ENCODE data around the gene ERBB4. TPM values are rescaled to one million over a fixed set of nuclear protein-coding genes. Genes with fewer than 3 reads are reported as not detected.

Gene ERBB4
- total RNA-seq, 1 donor from 2014 or later: 2.6 TPM

DNA sequence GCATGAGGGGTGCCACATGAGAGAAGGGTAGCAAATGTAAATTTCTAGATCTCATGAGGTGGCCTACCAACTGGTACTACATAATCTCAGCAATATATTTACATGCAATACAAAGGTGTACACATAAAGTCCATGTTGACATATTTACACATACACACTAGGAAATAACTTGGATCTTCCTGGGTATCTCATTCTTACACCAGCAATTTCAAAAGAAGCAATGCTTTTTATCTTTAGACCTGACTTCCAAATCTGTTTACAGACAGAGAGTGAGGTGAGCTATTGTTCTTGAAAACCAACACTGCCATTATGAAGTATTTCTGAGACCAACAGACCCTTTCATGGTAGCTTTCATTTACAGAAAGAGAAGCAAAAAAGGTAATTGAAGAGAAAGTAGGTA lies 184.2 kb downstream of the ERBB4 start:
- no peaks in the 10 kb centered on the region for H3K27me3 ChIP-seq (ENCODE audit: control insufficient read depth, insufficient read depth, low read length)
- H3K4me3 ChIP-seq (ENCODE audit: low read depth, low read length): no peak overlapping the region
- TF ChIP-seq, protein P1, sequence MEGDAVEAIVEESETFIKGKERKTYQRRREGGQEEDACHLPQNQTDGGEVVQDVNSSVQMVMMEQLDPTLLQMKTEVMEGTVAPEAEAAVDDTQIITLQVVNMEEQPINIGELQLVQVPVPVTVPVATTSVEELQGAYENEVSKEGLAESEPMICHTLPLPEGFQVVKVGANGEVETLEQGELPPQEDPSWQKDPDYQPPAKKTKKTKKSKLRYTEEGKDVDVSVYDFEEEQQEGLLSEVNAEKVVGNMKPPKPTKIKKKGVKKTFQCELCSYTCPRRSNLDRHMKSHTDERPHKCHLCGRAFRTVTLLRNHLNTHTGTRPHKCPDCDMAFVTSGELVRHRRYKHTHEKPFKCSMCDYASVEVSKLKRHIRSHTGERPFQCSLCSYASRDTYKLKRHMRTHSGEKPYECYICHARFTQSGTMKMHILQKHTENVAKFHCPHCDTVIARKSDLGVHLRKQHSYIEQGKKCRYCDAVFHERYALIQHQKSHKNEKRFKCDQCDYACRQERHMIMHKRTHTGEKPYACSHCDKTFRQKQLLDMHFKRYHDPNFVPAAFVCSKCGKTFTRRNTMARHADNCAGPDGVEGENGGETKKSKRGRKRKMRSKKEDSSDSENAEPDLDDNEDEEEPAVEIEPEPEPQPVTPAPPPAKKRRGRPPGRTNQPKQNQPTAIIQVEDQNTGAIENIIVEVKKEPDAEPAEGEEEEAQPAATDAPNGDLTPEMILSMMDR (IDR thresholded peaks at IDR 0.05; ENCODE audit: insufficient read depth, low read length, poor library complexity, severe bottlenecking): no peak
- DNase-seq (ENCODE audit: low read depth): no peak
- no peaks in the 10 kb centered on the region for H3K36me3 ChIP-seq (ENCODE audit: control insufficient read depth, insufficient read depth, low read length)

DNA sequence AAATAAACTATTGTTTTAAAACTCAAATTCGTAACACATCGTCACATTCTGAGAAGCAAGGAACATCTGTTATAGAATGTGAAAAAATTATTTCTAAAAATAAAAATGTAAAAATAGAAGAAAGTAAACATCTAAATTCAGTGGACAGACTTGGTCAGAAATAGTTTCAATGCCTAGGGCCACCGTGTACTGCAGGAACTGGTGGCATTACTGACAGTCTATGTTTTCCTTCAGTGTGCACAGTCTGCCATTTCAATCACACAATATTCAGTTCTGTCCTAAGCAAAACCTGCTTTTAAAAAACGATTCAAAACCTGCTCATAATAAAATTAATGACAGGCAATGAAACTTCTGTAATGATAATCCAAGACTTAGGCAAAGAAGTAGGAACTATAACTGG lies 190.1 kb downstream of the ERBB4 start:
- no peaks in the 10 kb centered on the region for H3K36me3 ChIP-seq (ENCODE audit: control insufficient read depth, insufficient read depth, low read length)
- no peak overlapping the region for H3K4me3 ChIP-seq (ENCODE audit: low read depth, low read length)
- H3K27me3 ChIP-seq (ENCODE audit: control insufficient read depth, insufficient read depth, low read length): no peaks in the 10 kb centered on the region
- no peak for DNase-seq (ENCODE audit: low read depth)
- TF ChIP-seq, protein P1 (IDR thresholded peaks at IDR 0.05; ENCODE audit: insufficient read depth, low read length, poor library complexity, severe bottlenecking): no peak

DNA sequence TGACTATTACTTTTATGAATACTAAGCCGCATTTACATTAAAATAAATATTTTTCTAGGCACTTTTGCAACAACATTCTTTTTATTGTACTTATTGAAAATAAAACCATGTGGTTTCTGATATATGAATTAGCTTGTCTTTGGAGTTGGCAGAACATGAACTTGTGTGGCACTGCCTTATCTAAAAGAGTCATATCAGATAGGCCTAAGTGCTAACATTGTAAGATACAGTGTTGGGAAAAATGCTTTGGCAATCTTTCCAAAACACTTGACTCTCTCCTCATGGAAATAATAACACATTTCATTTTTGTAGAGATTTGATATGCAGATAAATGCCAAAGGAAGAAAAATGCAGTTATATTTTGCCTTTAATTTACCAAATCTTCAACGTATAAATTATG lies 191.7 kb downstream of the ERBB4 start:
- no peak for DNase-seq (ENCODE audit: low read depth)
- no peak overlapping the region for H3K4me3 ChIP-seq (ENCODE audit: low read depth, low read length)
- H3K36me3 ChIP-seq (ENCODE audit: control insufficient read depth, insufficient read depth, low read length): no peaks in the 10 kb centered on the region
- no peaks in the 10 kb centered on the region for H3K27me3 ChIP-seq (ENCODE audit: control insufficient read depth, insufficient read depth, low read length)
- TF ChIP-seq, protein P1 (IDR thresholded peaks at IDR 0.05; ENCODE audit: insufficient read depth, low read length, poor library complexity, severe bottlenecking): no peak

DNA sequence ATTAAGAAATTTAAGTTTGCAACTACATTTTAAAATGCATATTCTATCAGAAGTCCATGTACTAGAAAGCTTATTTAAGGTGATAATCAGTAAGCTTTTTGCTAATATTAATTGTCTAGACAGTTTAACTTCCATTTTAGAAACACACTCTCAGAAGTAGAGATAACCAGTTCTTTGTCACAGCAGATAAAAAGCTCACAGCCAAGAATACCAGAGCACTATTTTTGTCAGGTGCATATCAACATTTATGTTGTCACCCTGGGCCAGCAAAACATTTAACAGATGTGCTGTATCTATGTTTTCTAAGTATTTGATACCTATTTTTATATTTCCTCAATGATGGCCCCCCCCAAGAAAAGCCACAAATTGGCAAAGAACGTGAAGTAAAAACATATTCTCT lies 192.6 kb downstream of the ERBB4 start:
- TF ChIP-seq, protein P1 (IDR thresholded peaks at IDR 0.05; ENCODE audit: insufficient read depth, low read length, poor library complexity, severe bottlenecking): no peak

DNA sequence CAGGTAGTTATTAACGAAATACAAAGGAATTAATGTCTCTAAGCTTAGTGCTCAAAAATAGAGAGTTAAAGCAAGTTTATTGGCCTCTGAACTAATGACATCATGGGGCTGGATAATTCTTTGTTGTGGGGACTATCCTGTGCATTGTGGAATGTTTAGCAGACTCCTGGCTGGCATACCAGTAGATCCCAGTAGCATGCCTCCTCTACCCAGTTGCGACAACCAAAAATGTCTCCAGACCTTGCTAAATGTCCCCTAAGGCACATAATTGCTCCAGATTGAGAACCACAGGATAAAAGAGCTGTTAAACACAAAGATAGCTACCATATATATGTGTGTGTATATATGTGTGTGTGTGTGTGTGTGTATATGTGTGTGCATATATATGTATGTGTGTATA lies 194.5 kb downstream of the ERBB4 start:
- H3K4me3 ChIP-seq (ENCODE audit: low read depth, low read length): no peak overlapping the region
- no peak for DNase-seq (ENCODE audit: low read depth)
- H3K27me3 ChIP-seq (ENCODE audit: control insufficient read depth, insufficient read depth, low read length): no peaks in the 10 kb centered on the region
- H3K36me3 ChIP-seq (ENCODE audit: control insufficient read depth, insufficient read depth, low read length): no peaks in the 10 kb centered on the region
- TF ChIP-seq, protein P1 (IDR thresholded peaks at IDR 0.05; ENCODE audit: insufficient read depth, low read length, poor library complexity, severe bottlenecking): no peak

More for the DNA sequence above, 192.6 kb downstream of the ERBB4 start:
- no peak overlapping the region for H3K4me3 ChIP-seq (ENCODE audit: low read depth, low read length)
- no peak for DNase-seq (ENCODE audit: low read depth)
- no peaks in the 10 kb centered on the region for H3K36me3 ChIP-seq (ENCODE audit: control insufficient read depth, insufficient read depth, low read length)
- no peaks in the 10 kb centered on the region for H3K27me3 ChIP-seq (ENCODE audit: control insufficient read depth, insufficient read depth, low read length)

DNA sequence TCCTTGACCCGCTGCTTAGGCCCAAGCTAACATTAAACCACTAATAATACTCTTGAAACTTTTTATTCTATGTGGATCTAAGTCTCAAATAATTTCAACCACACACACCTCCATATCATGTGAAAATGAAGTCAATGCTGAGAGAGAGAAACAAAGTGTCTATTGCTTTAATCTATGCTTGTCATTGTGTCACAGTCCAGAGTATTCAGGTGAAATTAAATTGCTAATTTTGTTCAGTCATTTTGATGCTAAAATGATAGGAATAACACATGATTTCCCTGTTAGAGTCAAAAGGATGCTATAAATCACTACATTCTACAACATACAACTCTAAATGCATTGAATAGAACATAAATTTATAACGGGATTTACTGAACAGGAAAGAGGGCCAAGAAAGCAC lies 195.4 kb downstream of the ERBB4 start:
- no peak for DNase-seq (ENCODE audit: low read depth)
- TF ChIP-seq, protein P1 (IDR thresholded peaks at IDR 0.05; ENCODE audit: insufficient read depth, low read length, poor library complexity, severe bottlenecking): no peak
- Histone ChIP-seq H3K27me3 (ENCODE audit: control insufficient read depth, insufficient read depth, low read length) (no peaks in the 10 kb centered on the region), H3K36me3 (ENCODE audit: control insufficient read depth, insufficient read depth, low read length) (no peaks in the 10 kb centered on the region), H3K4me3 (ENCODE audit: low read depth, low read length) (no peak overlapping the region)

Measured in kidney epithelial cell (primary cell).